CD14-positive monocyte (primary cell): ENCODE data around the gene KIAA0319L. TPM values are rescaled to one million over a fixed set of nuclear protein-coding genes. Genes with fewer than 3 reads are reported as not detected.

Source experiments
- DNase-seq, 3 donors: peaks; one replicate each; pipeline ENCODE4 v3.0.0-alpha.2; 2011 to 2022
- H2AFZ ChIP-seq: 2 replicates; pipeline ENCODE4 v1.6.0; 2012; ENCODE audit warnings: mild to moderate bottlenecking, low read depth, low read length, inconsistent platforms; ENCODE audit not compliant: insufficient read depth, poor library complexity, severe bottlenecking
- H3K27ac ChIP-seq, 2 donors: 1 replicate in 1 of 2; 2 replicates in 1 of 2; pipeline ENCODE4 v1.5.1; 2012 to 2013; ENCODE audit warnings: low read length in 2 of 2, control low read depth in 1 of 2, inconsistent platforms in 1 of 2, low read depth in 1 of 2, mild to moderate bottlenecking in 1 of 2
- H3K27me3 ChIP-seq, 2 donors: one replicate each; pipeline versions ENCODE4 v1.6.0 to v1.6.1; 2011 to 2013; ENCODE audit warnings: low read length in 2 of 2; ENCODE audit not compliant: control insufficient read depth in 2 of 2, insufficient read depth in 2 of 2
- H3K36me3 ChIP-seq, 2 donors: replicated peaks in 1 of 2; 1 replicate in 1 of 2; 2 replicates in 1 of 2; pipeline versions ENCODE4 v1.5.1 to v1.6.1; 2012 to 2013; ENCODE audit warnings: low read length in 2 of 2, control low read depth in 1 of 2, inconsistent platforms in 1 of 2, mild to moderate bottlenecking in 1 of 2; ENCODE audit not compliant: insufficient read depth in 2 of 2, control insufficient read depth in 1 of 2
- H3K4me1 ChIP-seq, 2 donors: 1 replicate in 1 of 2; 2 replicates in 1 of 2; pipeline versions ENCODE4 v1.5.1 to v1.6.1; 2012 to 2013; ENCODE audit warnings: low read length in 2 of 2, control low read depth in 1 of 2, inconsistent platforms in 1 of 2, mild to moderate bottlenecking in 1 of 2, moderate library complexity in 1 of 2; ENCODE audit not compliant: insufficient read depth in 2 of 2, control insufficient read depth in 1 of 2
- H3K4me2 ChIP-seq: replicated peaks from 2 replicates; pipeline ENCODE3; 2012; ENCODE audit warnings: low read length, moderate library complexity, mild to moderate bottlenecking; ENCODE audit not compliant: poor library complexity, severe bottlenecking; ENCODE audit errors: extremely low read depth
- H3K4me3 ChIP-seq, 3 experiments: fragments of 200-600 bp in 1 of 3; sonication (generic) in 1 of 3; replicated peaks in 1 of 3; 1 replicate in 2 of 3; 2 replicates in 1 of 3; pipeline ENCODE4 v1.5.1; 2011 to 2013; ENCODE audit warnings: low read length in 3 of 3, mild to moderate bottlenecking in 3 of 3, control low read depth in 2 of 3, low read depth in 2 of 3, inconsistent platforms in 1 of 3, moderate library complexity in 1 of 3
- H3K79me2 ChIP-seq: 2 replicates; pipeline ENCODE4 v1.6.0; 2012; ENCODE audit warnings: mild to moderate bottlenecking, control low read depth, inconsistent platforms, low read length, moderate library complexity; ENCODE audit not compliant: insufficient read depth
- H3K9ac ChIP-seq: 2 replicates; pipeline ENCODE4 v1.6.0; 2017; ENCODE audit warnings: low read length, mild to moderate bottlenecking; ENCODE audit not compliant: insufficient read depth, poor library complexity, severe bottlenecking
- H3K9me3 ChIP-seq, 2 donors: replicated peaks in 1 of 2; 1 replicate in 1 of 2; 2 replicates in 1 of 2; pipeline versions ENCODE4 v1.5.1 to v1.6.1; 2012 to 2013; ENCODE audit warnings: low read length in 2 of 2, control low read depth in 1 of 2; ENCODE audit not compliant: control insufficient read depth in 1 of 2, insufficient read depth in 1 of 2
- H4K20me1 ChIP-seq: 2 replicates; pipeline ENCODE4 v1.6.0; 2012; ENCODE audit warnings: mild to moderate bottlenecking, low read length, control low read depth, moderate library complexity; ENCODE audit not compliant: insufficient read depth
- H3K27ac Mint-ChIP-seq, 7 donors: one replicate each; pipeline ENCODE4 v1.8.0; 2020; ENCODE audit warnings: mild to moderate bottlenecking in 7 of 7, mixed read lengths in 7 of 7, moderate library complexity in 6 of 7, inconsistent platforms in 2 of 7
- H3K27me3 Mint-ChIP-seq, 3 donors: one replicate each; pipeline ENCODE4 v1.8.0; 2021 to 2022; ENCODE audit warnings: low read depth in 3 of 3, mild to moderate bottlenecking in 3 of 3, mixed read lengths in 3 of 3, moderate library complexity in 3 of 3, inconsistent platforms in 1 of 3
- H3K36me3 Mint-ChIP-seq, 2 donors: one replicate each; pipeline ENCODE4 v1.8.0; 2020; ENCODE audit warnings: mixed read lengths in 2 of 2, inconsistent platforms in 1 of 2, mild to moderate bottlenecking in 1 of 2
- H3K4me1 Mint-ChIP-seq: one replicate; pipeline ENCODE4 v1.8.0; 2020; ENCODE audit warnings: mild to moderate bottlenecking, mixed read lengths
- H3K4me3 Mint-ChIP-seq, 2 donors: one replicate each; pipeline ENCODE4 v1.8.0; 2020; ENCODE audit warnings: mild to moderate bottlenecking in 2 of 2, mixed read lengths in 2 of 2, moderate library complexity in 1 of 2
- H3K9me3 Mint-ChIP-seq, 7 donors: one replicate each; pipeline ENCODE4 v1.8.0; 2020 to 2022; ENCODE audit warnings: mixed read lengths in 7 of 7, mild to moderate bottlenecking in 6 of 7, moderate library complexity in 6 of 7, inconsistent platforms in 2 of 7
- CTCF ChIP-seq: fragments of 200-600 bp; IDR thresholded peaks from one replicate; pipeline ENCODE4 v1.8.0; 2022; ENCODE audit warnings: antibody characterized with exemption, mild to moderate bottlenecking
- WGBS: methylation state at CpG from one replicate; pipeline ENCODE4 v1.1.5; 2013; ENCODE audit warnings: missing lambda C conversion rate; ENCODE audit not compliant: insufficient coverage; 5-methylcytosine and 5-hydroxymethylcytosine counted together
- intact Hi-C, 2 donors: fragments of 100-400 bp; cut with micrococcal nuclease; formaldehyde crosslinking; loops; one replicate each; pipeline versions ENCODE4 v1.15.0 to v1.15.1; 2023
- polyA plus RNA-seq, 3 donors: library from polyadenylated mRNA; depleted of rRNA in 1 of 3; unstranded in 2 of 3; stranded (reverse) in 1 of 3; fragments of 300-500 nt in 2 of 3; fragments of >200 nt in 1 of 3; fragmentation: Illumina TruSeq in 2 of 3; gene quantifications; 1 replicate in 2 of 3; 2 replicates in 1 of 3; pipeline ENCODE4 v1.2.3, GENCODE V29; 2012 to 2021

KIAA0319L gene
- polyA plus RNA-seq, 3 donors, result 20.6 to 75.3 (median 28.6) TPM

- no peaks in the 10 kb centered on the region for H3K27me3 Mint-ChIP-seq
- no peak for DNase-seq
- Histone ChIP-seq H3K4me1 (no peaks in the 10 kb centered on the region), H4K20me1 (no peaks in the 10 kb centered on the region), H3K27me3 (no peaks in the 10 kb centered on the region), H3K4me3 (no peak overlapping the region), H3K9me3 (no peaks in the 10 kb centered on the region), H3K9ac (no peak overlapping the region), H3K27ac (no peak overlapping the region), H3K4me2 (no peak overlapping the region), H3K79me2 (no peaks in the 10 kb centered on the region), H3K36me3 (peaks cover 15 to 35% of the 10 kb centered on the region in 2 donors), H2AFZ (no peak overlapping the region)
- intact Hi-C loops, result no loop called here
- H3K4me1 Mint-ChIP-seq, result peaks cover 8% of the 10 kb centered on the region
- H3K36me3 Mint-ChIP-seq, result peaks cover 23 to 39% of the 10 kb centered on the region in 2 donors
- WGBS, result 100% methylated on average over 6 of the region's 9 CpGs
- no peaks in the 10 kb centered on the region for H3K9me3 Mint-ChIP-seq
- H3K4me3 Mint-ChIP-seq, result no peak overlapping the region
- H3K27ac Mint-ChIP-seq, result peak overlapping the region in 1 of 7 donors; percentile 15
- no peak for TF ChIP-seq CTCF
Measured at GRCh38 chr1:35594005-35594760, 37.0 kb upstream of the KIAA0319L start.

GRCh38 chr1:35592991-35593769, 36.0 kb upstream of the KIAA0319L start:
- Histone ChIP-seq H3K4me2 (no peak overlapping the region), H3K9ac (no peak overlapping the region), H3K79me2 (no peaks in the 10 kb centered on the region), H3K36me3 (peaks cover 12 to 29% of the 10 kb centered on the region in 2 donors), H3K4me3 (no peak overlapping the region), H4K20me1 (no peaks in the 10 kb centered on the region), H3K27ac (no peak overlapping the region), H3K27me3 (no peaks in the 10 kb centered on the region), H2AFZ (no peak overlapping the region), H3K4me1 (no peaks in the 10 kb centered on the region), H3K9me3 (no peaks in the 10 kb centered on the region)
- Mint-ChIP-seq H3K9me3 (no peaks in the 10 kb centered on the region), H3K27ac (peak overlapping the region in 1 of 7 donors; percentile 10), H3K4me3 (no peak overlapping the region), H3K36me3 (peaks cover 26 to 35% of the 10 kb centered on the region in 2 donors), H3K4me1 (peaks cover 8% of the 10 kb centered on the region), H3K27me3 (no peaks in the 10 kb centered on the region)
- DNase-seq, result no peak
- 44% methylated on average over 5 of the region's 8 CpGs for WGBS
- intact Hi-C loops, result no loop called here
- TF ChIP-seq CTCF, result no peak
